Measurements from ENCODE around the gene CNN2.

Gene CNN2

GRCh38 chr19:1032264-1032867, 6.0 kb downstream of the CNN2 start:
- no peak for DNase-seq

- no peak for DNase-seq
These were observed 9.7 kb downstream of the CNN2 start for GRCh38 chr19:1035998-1036621.

GRCh38 chr19:1037621-1038064, 11.2 kb downstream of the CNN2 start:
- no peak for DNase-seq

- DNase-seq: no peak
These were observed 12.7 kb downstream of the CNN2 start for GRCh38 chr19:1038978-1039645.

- peak; percentile 100 for DNase-seq
These were observed 13.5 kb downstream of the CNN2 start, which contains the start of gene ABCA7 for GRCh38 chr19:1039646-1040475. Gene ABCA7, plus strand, starts transcription at chr19:1040107. Its CDS starts 1,255 bp downstream, at chr19:1041362.

GRCh38 chr19:1040476-1041271, 14.3 kb downstream of the CNN2 start:
- peak; percentile 94 for DNase-seq

- DNase-seq: no peak
These were observed 14.9 kb downstream of the CNN2 start for GRCh38 chr19:1041272-1041834.

- DNase-seq: no peak
These were observed 15.7 kb downstream of the CNN2 start for GRCh38 chr19:1041835-1042685.

GRCh38 chr19:1042689-1043511, 16.5 kb downstream of the CNN2 start:
- DNase-seq: no peak

GRCh38 chr19:1045247-1045603, 18.8 kb downstream of the CNN2 start:
- DNase-seq: peak; percentile 90

- DNase-seq: no peak
These were observed 19.8 kb downstream of the CNN2 start for GRCh38 chr19:1046117-1046626.

GRCh38 chr19:1046836-1047695, 20.7 kb downstream of the CNN2 start:
- DNase-seq: no peak

GRCh38 chr19:1047696-1048147, 21.3 kb downstream of the CNN2 start:
- DNase-seq: no peak

- DNase-seq: no peak
These were observed 22.7 kb downstream of the CNN2 start for GRCh38 chr19:1049106-1049505.

GRCh38 chr19:1049800-1050199, 23.4 kb downstream of the CNN2 start:
- no peak for DNase-seq

GRCh38 chr19:1050989-1051788, 24.8 kb downstream of the CNN2 start:
- no peak for DNase-seq

- no peak for DNase-seq
These were observed 25.4 kb downstream of the CNN2 start for GRCh38 chr19:1051791-1052190.

All from stimulated activated CD8-positive, alpha-beta memory T cell treated with anti-CD3 and anti-CD28 coated beads, Interleukin-4, amount 100 ng/mL, for 48 hours (primary cell).